ENCODE measurements around the gene SLC44A5. TPM values are rescaled to one million over a fixed set of nuclear protein-coding genes. Genes with fewer than 3 reads are reported as not detected.

The SLC44A5 gene
- total RNA-seq, 1 donor from 2014 or later, result 0.69 TPM

DNA sequence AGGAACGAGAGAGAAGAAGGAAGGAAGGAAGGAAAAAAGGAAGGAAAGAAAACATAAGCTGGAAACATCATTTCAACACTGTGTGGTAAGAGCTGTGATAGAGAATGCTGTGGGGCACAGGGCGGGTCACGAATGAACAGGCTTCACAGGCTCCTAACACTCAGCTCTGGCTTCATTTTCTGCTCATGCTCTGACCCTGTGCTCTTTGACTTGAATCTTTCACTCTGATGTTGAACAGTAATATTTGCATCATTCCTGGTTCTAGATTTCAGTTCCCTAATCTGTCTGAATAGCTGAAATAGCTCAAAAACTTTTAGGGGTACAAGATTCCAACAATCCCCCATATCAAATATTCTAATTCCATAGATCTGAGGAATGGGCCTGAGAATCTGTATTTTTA is 269.4 kb downstream of the SLC44A5 start:
- ChIA-PET CTCF (no interaction called here), POLR2A (interaction anchor here (0.6 to 1.0 kb wide), 2 partner anchors 35 to 385 kb away, joined by 3 to 11 read pairs; no protein-coding TSS in a partner anchor)
- TF ChIP-seq, protein P1, sequence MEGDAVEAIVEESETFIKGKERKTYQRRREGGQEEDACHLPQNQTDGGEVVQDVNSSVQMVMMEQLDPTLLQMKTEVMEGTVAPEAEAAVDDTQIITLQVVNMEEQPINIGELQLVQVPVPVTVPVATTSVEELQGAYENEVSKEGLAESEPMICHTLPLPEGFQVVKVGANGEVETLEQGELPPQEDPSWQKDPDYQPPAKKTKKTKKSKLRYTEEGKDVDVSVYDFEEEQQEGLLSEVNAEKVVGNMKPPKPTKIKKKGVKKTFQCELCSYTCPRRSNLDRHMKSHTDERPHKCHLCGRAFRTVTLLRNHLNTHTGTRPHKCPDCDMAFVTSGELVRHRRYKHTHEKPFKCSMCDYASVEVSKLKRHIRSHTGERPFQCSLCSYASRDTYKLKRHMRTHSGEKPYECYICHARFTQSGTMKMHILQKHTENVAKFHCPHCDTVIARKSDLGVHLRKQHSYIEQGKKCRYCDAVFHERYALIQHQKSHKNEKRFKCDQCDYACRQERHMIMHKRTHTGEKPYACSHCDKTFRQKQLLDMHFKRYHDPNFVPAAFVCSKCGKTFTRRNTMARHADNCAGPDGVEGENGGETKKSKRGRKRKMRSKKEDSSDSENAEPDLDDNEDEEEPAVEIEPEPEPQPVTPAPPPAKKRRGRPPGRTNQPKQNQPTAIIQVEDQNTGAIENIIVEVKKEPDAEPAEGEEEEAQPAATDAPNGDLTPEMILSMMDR (IDR thresholded peaks at IDR 0.05), result no peak
- peaks cover 39% of the 10 kb centered on the region for H3K4me1 Mint-ChIP-seq
- no peaks in the 10 kb centered on the region for H3K9me3 Mint-ChIP-seq
- ATAC-seq (ENCODE audit: low read depth), result peak; percentile 71
- peak overlapping the region; percentile 36 for H3K27ac Mint-ChIP-seq
- no peak overlapping the region for H3K4me3 Mint-ChIP-seq
- DNase-seq, result no peak
- H3K27me3 Mint-ChIP-seq, result no peaks in the 10 kb centered on the region
- H3K36me3 Mint-ChIP-seq (ENCODE audit: low read depth), result no peaks in the 10 kb centered on the region
- intact Hi-C loops (cut with micrococcal nuclease), result loop anchor here (10.0 kb wide), 1 partner anchor 383 kb away; the partner anchor contains the start of gene ACADM

DNA sequence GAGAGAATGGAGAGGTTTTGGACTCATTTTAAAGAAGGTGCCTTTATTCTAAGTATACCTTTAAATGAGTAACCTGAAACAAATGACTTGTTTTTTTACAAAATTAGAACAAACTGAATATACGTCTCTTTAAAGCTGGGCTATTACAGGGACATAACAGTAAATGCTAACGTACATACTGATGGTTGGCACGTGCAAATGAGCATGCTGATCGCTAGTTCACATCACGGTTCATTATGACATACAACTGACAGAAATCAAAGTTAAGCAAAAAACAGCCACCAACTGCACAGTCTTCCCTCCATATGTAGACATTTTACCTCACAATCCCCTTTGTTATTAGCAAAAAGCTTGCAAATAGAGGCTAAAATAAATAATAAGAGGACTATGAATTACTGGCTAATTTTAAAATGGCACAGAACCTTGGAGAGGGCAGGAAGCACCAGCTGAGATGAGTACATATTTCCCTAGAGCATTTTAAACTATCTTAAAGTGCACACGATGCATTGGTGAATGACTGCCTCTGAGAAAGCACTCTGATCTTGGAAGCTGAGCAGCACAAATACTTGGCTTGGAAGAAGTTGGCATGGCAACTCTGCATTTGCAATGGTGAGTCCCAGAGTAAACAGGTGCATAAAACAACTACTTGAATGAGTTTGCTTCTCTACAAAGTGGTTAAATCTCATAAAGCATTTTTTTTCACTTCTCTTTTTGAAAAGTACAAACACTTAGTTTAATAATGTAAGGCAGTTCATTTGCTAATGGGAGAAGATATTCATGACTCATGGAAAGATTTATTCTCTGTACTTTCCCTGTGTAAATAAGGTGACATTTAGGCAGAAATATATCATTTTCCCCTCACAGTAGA is 272.1 kb downstream of the SLC44A5 start:
- ATAC-seq (ENCODE audit: low read depth) (peak; percentile 71), DNase-seq (no peak)
- Mint-ChIP-seq H3K4me3 (no peak overlapping the region), H3K9me3 (no peaks in the 10 kb centered on the region), H3K36me3 (ENCODE audit: low read depth) (no peaks in the 10 kb centered on the region), H3K4me1 (peaks cover 39% of the 10 kb centered on the region), H3K27me3 (no peaks in the 10 kb centered on the region), H3K27ac (peak overlapping the region; percentile 54)
- TF ChIP-seq, protein P1 (IDR thresholded peaks at IDR 0.05), result no peak
- intact Hi-C loops (cut with micrococcal nuclease), result loop anchor here (1.0 to 5.0 kb wide), 2 partner anchors 53 to 72 kb away; no protein-coding TSS in a partner anchor
- POLR2A ChIA-PET, result interaction anchor here (1.4 kb wide), 1 partner anchor 447 kb away, joined by 3 read pairs; the partner anchor contains the start of gene RABGGTB
- CTCF ChIA-PET, result no interaction called here

DNA sequence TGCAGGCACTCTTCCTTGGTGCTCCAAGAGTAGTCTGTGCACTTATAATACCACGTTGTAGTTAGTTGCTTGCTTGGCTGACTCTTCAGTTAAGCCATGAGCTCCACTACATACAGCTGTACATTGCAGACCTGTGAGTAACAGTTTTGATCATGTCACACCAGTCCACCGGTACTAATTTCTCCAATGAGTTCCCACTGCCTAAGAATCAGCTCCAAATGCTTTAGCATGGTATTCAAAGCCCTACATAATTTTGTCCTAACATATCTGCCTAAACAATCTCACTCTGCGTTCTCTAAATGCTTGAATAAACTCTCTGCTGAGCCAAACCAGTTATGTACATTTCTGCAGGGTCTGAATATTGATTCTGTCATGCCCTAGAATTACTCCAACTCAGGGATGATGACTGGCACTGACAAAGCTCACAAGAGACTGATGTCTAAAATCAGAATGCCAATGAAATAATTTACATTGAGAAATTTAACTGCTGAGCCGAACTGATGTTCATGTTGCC is 276.0 kb downstream of the SLC44A5 start:
- peaks cover 20% of the 10 kb centered on the region for H3K4me1 Mint-ChIP-seq
- intact Hi-C loops (cut with micrococcal nuclease), result loop anchor here (5.0 kb wide), 1 partner anchor 68 kb away; no protein-coding TSS in a partner anchor
- ATAC-seq (ENCODE audit: low read depth) (no peak), DNase-seq (no peak)
- no peaks in the 10 kb centered on the region for H3K9me3 Mint-ChIP-seq
- TF ChIP-seq, protein P1 (IDR thresholded peaks at IDR 0.05), result no peak
- H3K27ac Mint-ChIP-seq, result no peak overlapping the region
- ChIA-PET POLR2A (no interaction called here), CTCF (no interaction called here)
- no peaks in the 10 kb centered on the region for H3K36me3 Mint-ChIP-seq (ENCODE audit: low read depth)
- no peak overlapping the region for H3K4me3 Mint-ChIP-seq
- H3K27me3 Mint-ChIP-seq, result no peaks in the 10 kb centered on the region

DNA sequence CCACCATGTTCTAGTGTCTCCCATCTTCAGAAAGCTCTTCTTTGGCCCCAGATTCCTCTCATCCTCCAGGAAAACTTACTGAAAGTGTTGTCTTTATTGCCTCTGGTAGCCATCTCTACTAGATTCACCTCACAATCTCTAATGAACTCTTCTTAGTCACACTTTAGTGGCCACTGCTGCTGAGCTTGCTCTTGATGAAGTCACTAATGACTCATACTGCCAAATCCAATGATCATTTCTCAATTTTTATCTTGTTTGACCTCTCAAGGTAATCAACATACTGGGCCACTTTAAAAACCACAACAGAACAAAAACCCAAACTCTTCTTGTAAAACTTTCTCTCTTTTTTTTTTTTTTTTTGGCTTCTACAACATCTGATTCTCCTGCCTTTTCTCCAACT is 280.3 kb downstream of the SLC44A5 start:
- Mint-ChIP-seq H3K9me3 (no peaks in the 10 kb centered on the region), H3K4me3 (no peak overlapping the region), H3K27ac (no peak overlapping the region), H3K27me3 (no peaks in the 10 kb centered on the region), H3K4me1 (no peaks in the 10 kb centered on the region), H3K36me3 (ENCODE audit: low read depth) (no peaks in the 10 kb centered on the region)
- ATAC-seq (ENCODE audit: low read depth) (no peak), DNase-seq (no peak)
- ChIA-PET POLR2A (no interaction called here), CTCF (no interaction called here)
- TF ChIP-seq, protein P1 (IDR thresholded peaks at IDR 0.05), result no peak
- intact Hi-C loops (cut with micrococcal nuclease), result no loop called here

DNA sequence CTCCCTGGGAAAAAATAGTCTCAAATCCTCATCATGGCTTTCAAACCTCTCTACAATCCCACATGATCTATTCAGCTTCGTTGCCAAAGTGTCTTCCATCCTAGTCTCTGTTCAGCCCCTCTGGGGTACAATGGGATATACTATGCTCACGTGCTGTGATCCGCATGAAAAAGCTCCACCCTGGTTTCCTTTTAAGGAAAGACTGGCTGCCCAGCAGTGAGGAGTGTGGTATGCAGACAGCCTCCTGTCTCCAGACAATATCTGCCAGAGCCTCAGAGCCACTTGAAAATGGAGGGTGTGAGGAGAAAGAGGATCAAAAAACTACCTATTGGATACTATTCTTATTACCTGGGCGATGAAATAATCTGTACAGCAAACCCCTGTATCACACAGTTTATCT is 282.2 kb downstream of the SLC44A5 start:
- Mint-ChIP-seq H3K9me3 (no peaks in the 10 kb centered on the region), H3K4me1 (no peaks in the 10 kb centered on the region), H3K36me3 (ENCODE audit: low read depth) (no peaks in the 10 kb centered on the region), H3K4me3 (no peak overlapping the region), H3K27ac (no peak overlapping the region), H3K27me3 (no peaks in the 10 kb centered on the region)
- ChIA-PET POLR2A (no interaction called here), CTCF (no interaction called here)
- DNase-seq (no peak), ATAC-seq (ENCODE audit: low read depth) (no peak)
- intact Hi-C loops (cut with micrococcal nuclease), result no loop called here
- TF ChIP-seq, protein P1 (IDR thresholded peaks at IDR 0.05), result no peak

All from activated B cell treated with CpG ODN at 0.5 μM for 24 hours (primary cell).